HG02943 (cell line): ENCODE measurements around the gene LIM2.
"Not testable (repeated sequence)": the region's sequence is repeated elsewhere in the genome, so short reads cannot be mapped to it uniquely, and the experiment has no call there.

Source experiments
- ATAC-seq: cut with Tn5 transposase; IDR thresholded peaks from one replicate; pipeline ENCODE4 v1.9.1; 2021; ENCODE audit warnings: mild to moderate bottlenecking, low read depth, moderate library complexity; ENCODE audit not compliant: unreplicated experiment

LIM2 gene

DNA sequence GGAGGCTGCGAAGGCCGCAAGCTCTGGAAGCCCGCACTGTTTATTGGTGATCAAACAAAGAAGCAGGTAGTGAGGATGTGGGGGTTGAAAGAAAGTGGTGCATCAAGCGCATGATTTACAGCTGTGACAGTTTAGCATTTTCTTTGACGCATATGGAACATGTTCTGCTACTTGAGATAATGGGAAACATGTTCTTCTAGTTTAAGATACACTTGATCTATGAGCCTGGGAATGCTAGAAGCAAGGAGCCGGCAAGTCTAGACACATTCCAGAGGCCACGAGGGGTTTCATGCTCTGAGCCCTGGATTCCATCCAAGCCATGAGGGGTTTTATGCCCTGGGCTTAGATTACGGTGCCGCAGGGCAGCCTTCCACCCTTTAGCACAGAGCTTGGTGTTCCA is 9.7 kb upstream of the LIM2 start:
- not testable (repeated sequence) for ATAC-seq

- no peak for ATAC-seq
Measured at GRCh38 chr19:51396175-51396574, 8.4 kb upstream of the LIM2 start.

DNA sequence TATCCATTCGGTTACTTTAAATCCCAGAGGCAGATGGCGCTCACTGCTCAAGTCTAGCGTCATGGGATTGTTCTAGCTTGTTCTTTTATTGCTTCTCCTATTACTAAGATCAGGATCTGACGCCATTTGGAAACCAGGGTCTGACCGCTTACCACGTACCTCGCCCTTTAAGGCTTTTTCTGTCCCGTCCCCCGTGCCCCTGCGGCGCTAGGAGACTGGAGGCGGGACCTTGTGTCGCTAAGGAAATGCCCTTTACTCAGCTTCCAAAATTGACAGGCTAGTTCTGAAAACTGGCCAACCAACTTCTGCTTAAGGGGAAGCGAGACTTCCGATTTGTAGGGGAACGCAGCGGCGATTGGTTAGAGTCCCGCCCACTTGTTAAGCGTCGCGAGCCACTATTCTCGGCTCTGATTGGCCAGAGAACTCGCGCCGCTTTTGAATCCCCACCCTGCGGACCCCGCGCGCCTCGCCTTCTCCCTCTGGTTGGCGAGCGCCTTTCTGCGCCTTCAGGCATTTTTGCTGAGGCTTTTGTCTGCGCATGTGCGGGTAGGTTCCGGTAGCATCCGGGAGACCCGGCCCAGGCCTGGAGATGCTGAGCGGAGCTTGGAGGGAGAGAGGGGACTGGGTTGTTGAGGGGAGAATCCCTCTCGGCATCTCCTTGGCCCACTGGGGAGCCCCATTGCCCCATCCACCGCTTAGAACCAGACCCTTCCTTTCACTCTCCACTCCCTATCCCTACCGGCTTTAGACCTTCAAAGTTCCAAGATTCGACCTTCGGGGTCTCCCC is 6.5 kb upstream of the LIM2 start:
- peak; percentile 86 for ATAC-seq

DNA sequence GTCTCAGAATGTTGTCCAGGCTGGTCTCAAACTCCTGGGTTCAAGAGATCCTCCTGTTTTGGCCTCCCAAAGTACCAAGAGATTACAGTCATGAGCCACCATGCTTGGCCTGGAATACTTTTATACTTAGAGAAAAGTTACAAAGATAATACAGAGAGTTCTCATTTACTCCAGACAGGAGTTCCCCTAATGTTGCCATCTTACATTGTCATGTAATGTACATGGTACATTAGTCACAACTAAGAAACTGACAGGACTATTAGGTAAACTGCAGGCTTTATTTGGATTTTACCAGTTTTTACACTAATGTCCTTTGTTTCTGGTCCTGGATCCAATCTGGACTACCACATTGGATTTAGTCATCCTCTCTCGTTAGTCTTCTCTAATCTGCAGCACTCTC is 4.9 kb upstream of the LIM2 start:
- no peak for ATAC-seq

DNA sequence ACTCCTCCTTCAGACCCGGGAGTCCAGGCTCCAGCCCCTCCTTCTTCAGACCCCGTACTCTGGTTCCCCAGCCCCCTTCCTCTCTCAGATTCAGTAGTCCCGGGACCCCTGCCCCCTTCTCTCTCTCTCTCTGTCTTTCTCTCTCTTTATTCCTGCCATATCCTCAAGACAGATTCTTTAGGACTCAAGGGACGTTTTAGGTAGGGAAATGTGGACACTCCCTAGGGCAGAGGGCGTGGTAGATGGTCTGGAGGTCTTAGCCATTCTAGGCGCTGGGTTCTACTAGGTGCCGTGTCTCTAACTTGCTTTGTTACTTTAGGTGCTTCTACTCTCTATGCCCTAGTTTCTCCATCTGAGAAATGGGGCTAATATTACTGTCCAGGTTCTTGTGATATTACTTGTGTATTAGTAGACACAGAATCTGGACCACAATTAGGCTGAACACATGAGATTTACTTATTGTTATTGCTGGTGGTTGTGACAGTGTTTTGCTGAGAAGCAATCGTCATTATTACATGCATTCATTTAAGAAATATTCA is 3.4 kb upstream of the LIM2 start:
- ATAC-seq: no peak

DNA sequence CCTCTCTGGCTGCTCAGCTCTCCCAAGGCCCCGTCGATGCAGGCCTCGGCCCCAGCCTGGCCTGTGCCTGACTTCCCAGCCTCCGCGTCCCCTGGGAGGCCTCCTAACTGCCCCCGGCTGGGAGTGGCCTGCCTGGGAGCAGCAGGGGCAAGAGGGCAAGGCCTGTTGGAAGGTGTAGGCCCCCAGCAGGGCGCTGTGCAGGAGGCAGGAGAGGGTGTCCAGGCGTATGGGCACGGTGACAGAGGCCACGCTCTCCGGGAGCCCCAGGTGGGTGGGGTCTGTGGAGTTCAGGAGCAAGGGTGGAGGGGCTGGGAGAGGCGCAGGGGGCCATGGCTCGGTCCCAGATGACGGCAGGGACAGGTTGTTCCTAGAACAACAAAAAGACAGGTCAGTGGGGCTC is 1.4 kb upstream of the LIM2 start:
- ATAC-seq: no peak

GRCh38 chr19:51386882-51387520 is 773 bp downstream of the LIM2 start:
- ATAC-seq: no peak

DNA sequence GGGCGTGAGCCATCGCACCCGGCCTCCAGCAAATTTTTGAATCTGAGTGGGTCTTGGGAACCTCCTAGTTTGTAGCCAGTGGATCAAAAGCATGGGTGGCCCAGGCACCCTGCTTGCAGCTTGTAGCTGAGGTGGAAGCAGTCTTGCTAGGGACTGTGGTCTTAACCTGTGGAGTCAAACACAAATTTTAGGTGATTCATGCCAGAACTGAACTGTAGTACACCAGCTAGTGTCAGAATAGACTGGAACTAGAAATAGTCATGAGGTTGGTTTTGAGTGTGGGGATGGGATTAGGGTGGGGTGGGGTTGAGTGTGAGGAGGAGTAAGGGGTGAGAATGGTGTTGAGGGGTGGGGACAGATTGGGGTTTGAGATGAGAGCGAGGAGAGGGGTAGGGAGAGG is 5.8 kb downstream of the LIM2 start:
- no peak for ATAC-seq

DNA sequence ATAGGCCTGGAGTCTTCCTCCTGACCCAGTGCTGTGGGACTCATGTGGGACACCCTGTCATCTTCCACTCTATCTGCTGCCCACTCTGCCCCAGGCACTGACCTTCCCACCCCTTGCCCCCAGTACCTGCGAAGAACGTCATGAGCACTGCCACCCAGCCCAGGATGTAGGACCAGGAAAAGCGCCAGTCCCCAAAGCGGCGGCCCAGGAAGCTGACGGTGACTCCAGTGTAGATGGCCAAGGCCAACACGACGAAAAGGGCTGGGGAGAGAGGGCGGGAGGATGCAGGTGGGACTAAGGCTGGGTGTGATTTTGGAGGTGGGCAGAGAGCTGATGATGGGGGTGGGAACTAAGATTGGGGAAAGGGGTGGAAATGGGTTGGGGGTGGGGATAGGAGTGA is 7.4 kb downstream of the LIM2 start:
- ATAC-seq: no peak

- ATAC-seq: no peak
Measured at GRCh38 chr19:51377422-51377821, 10.4 kb downstream of the LIM2 start.

- ATAC-seq: no peak
Measured at GRCh38 chr19:51375504-51376221, 12.1 kb downstream of the LIM2 start.

GRCh38 chr19:51372649-51373504 is 14.9 kb downstream of the LIM2 start, which contains the start of gene NKG7:
NKG7 (minus strand) TSS chr19:51372654; CDS start chr19:51372535, 119 bp downstream.
- ATAC-seq: no peak

GRCh38 chr19:51372021-51372648 is 15.6 kb downstream of the LIM2 start:
- no peak for ATAC-seq

GRCh38 chr19:51371186-51371690 is 16.5 kb downstream of the LIM2 start:
- no peak for ATAC-seq

DNA sequence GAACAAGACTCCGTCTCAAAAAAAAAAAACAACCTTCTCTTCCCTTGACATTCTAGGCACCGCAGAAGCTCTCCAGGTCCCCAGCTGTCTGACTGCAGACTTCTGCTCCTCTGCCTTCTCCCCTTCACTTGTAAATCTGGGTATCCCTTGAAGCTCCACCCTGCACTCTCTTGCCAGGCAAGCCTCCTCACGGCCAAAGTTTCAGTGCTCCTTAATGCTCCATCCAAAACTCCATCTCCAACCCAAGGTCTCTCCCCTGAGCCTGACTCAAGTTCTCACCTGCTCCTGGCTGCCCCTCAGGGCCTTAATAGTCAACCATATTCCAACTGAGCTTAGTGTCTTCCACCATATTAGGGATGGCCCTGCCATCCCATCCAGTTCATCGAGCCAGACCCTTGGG is 17.5 kb downstream of the LIM2 start:
- no peak for ATAC-seq

DNA sequence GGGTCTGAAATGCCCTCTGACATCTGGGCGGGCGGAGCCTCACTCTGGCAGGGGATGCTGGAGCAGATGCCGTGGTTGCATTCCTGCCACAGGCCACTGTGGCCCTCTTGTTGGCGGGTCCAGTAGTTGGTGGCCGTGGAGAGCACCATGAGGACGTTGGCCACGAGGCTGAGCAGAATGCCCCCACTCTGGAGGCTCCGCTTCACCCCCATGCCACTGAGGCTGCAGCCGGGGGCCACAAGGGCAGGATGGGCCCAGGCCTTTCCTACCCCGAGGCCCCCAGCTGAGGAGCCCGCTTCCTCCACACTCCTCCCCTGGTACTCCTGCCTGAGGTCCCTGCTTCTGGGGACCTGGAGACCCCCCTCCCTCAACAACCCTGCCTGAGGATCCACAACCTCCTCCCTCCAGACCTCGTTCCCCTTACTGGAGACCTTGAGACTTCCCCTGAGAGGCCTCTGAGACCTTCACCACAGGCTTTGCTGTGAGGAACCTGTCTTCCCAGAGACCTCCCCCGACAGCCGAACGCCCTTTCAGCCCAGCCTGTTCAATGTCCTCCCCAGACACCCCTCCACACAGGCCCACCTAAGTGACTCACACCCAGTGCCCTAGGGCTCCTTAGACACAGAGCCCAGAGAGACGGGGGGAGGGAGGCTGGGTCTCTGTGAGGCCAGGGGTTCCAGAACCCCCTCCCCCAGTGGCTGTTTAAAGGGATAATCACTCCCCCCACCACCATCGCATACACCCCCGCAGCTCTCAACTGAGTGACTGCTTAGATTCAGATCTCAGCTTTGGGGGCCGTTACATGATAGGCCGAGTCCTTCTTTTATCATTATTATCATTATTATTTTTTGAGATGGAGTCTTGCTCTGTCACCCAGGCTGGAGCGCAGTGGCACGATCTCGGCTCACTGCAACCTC is 19.1 kb downstream of the LIM2 start, which contains the start of gene CLDND2:
Gene CLDND2, minus strand, starts transcription at position 638 of the 917 bp plus-strand sequence. Its CDS starts 426 bp downstream, at position 212.
- no peak for ATAC-seq

GRCh38 chr19:51367565-51368365 is 20.0 kb downstream of the LIM2 start:
- peak; percentile 75 for ATAC-seq

DNA sequence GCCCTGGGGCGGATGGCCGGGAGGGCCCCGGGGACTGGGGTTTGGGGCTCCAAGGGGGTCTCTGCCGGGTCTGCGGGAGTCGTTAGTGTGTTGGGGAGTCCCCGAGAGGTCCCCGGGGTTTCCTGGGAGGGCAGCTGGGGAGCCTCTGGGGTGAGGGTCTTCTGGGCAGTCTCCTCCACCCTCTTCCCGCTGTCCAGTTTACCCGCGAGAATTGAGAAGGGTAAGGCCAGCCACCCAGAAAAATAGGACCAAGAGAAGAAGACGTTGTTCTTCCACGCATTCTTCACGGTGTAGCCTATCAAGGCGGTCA is 20.6 kb downstream of the LIM2 start:
- peak; percentile 12 for ATAC-seq
